ENCODE data around the gene STX16. TPM values are rescaled to one million over a fixed set of nuclear protein-coding genes. Genes with fewer than 3 reads are reported as not detected.

Gene STX16
- total RNA-seq, 6 experiments from 2014 or later, result 18.1 to 25.3 (median 22.2) TPM

- no peak overlapping the region for H3K4me3 ChIP-seq
- no peaks in the 10 kb centered on the region for H3K9me3 ChIP-seq
- WGBS (ENCODE audit: insufficient coverage, low coverage, low lambda C conversion rate, missing lambda C conversion rate), result 80% methylated on average over 1 of the region's 29 CpGs
- TF ChIP-seq POLR2A (IDR thresholded peaks at IDR 0.05) (no peak), CTCF (IDR thresholded peaks at IDR 0.05) (no peak)
- peaks cover 0 to 16% (median 2%) of the 10 kb centered on the region in 4 donors for H3K36me3 ChIP-seq
- no peaks in the 10 kb centered on the region for H3K4me1 ChIP-seq
- ATAC-seq (no peak), DNase-seq (peak in 1 of 3 donors; percentile 37)
- no peaks in the 10 kb centered on the region for H3K27me3 ChIP-seq
- intact Hi-C loops (cut with DNase I), result no loop called here
- no peak overlapping the region for H3K27ac ChIP-seq
Observed at GRCh38 chr20:58701431-58702160, 50.5 kb downstream of the STX16 start.

- Histone ChIP-seq H3K27me3 (no peaks in the 10 kb centered on the region), H3K4me3 (no peak overlapping the region), H3K4me1 (no peaks in the 10 kb centered on the region), H3K9me3 (no peaks in the 10 kb centered on the region), H3K36me3 (peaks cover 0 to 16% (median 0%) of the 10 kb centered on the region in 4 donors), H3K27ac (no peak overlapping the region)
- intact Hi-C loops (cut with DNase I), result no loop called here
- peak in 1 of 3 donors; percentile 38 for DNase-seq
- TF ChIP-seq CTCF (IDR thresholded peaks at IDR 0.05) (no peak), POLR2A (IDR thresholded peaks at IDR 0.05) (no peak)
- ATAC-seq, result no peak
- 87% methylated on average over 5 of the region's 9 CpGs for WGBS (ENCODE audit: insufficient coverage, low coverage, low lambda C conversion rate, missing lambda C conversion rate)
Observed at GRCh38 chr20:58702161-58702510, 51.1 kb downstream of the STX16 start.

GRCh38 chr20:58702859-58703648, 52.0 kb downstream of the STX16 start:
- DNase-seq (peak in 1 of 3 donors; percentile 24), ATAC-seq (no peak)
- no peaks in the 10 kb centered on the region for H3K4me1 ChIP-seq
- H3K36me3 ChIP-seq, result peaks cover 0 to 16% (median 0%) of the 10 kb centered on the region in 4 donors
- peak in 2 of 4 donors; percentile 13 to 14 for TF ChIP-seq CTCF (IDR thresholded peaks at IDR 0.05)
- TF ChIP-seq POLR2A (IDR thresholded peaks at IDR 0.05), result no peak
- no peaks in the 10 kb centered on the region for H3K27me3 ChIP-seq
- intact Hi-C loops (cut with DNase I), result no loop called here
- H3K4me3 ChIP-seq, result no peak overlapping the region
- H3K27ac ChIP-seq, result no peak overlapping the region
- H3K9me3 ChIP-seq, result no peaks in the 10 kb centered on the region
- 91% methylated on average over 26 of the region's 28 CpGs for WGBS (ENCODE audit: insufficient coverage, low coverage, low lambda C conversion rate, missing lambda C conversion rate)

GRCh38 chr20:58703765-58704371, 52.8 kb downstream of the STX16 start:
- H3K27ac ChIP-seq, result no peak overlapping the region
- DNase-seq (no peak), ATAC-seq (no peak)
- intact Hi-C loops (cut with DNase I), result no loop called here
- peaks cover 0 to 13% (median 0%) of the 10 kb centered on the region in 4 donors for H3K36me3 ChIP-seq
- H3K4me3 ChIP-seq, result no peak overlapping the region
- no peaks in the 10 kb centered on the region for H3K4me1 ChIP-seq
- 81% methylated on average over 4 of the region's 12 CpGs for whole genome bisulfite sequencing (ENCODE audit: insufficient coverage, low coverage, low lambda C conversion rate, missing lambda C conversion rate)
- no peaks in the 10 kb centered on the region for H3K9me3 ChIP-seq
- H3K27me3 ChIP-seq, result no peaks in the 10 kb centered on the region
- no peak for TF ChIP-seq POLR2A (IDR thresholded peaks at IDR 0.05)
- no peak for TF ChIP-seq CTCF (IDR thresholded peaks at IDR 0.05)
